ENCODE results near the gene GEMIN4.

- TF ChIP-seq CTCF (IDR thresholded peaks at IDR 0.05; ENCODE audit: low read depth, low read length) (no peak), EZH2phosphoT487 (IDR thresholded peaks at IDR 0.05; ENCODE audit: low read depth) (no peak)
Measured at GRCh38 chr17:696369-696768, 55.7 kb downstream of the GEMIN4 start.
